ENCODE data around the gene DPY19L3. TPM values are rescaled to one million over a fixed set of nuclear protein-coding genes. Genes with fewer than 3 reads are reported as not detected.
"Not testable (repeated sequence)": the region's sequence is repeated elsewhere in the genome, so short reads cannot be mapped to it uniquely, and the experiment has no call there.

The DPY19L3 gene
- total RNA-seq, 4 donors from 2014 or later, result 20.8 to 43.8 (median 34.7) TPM

GRCh38 chr19:32498648-32499200, 93.2 kb downstream of the DPY19L3 start:
- ATAC-seq (ENCODE audit: low FRiP score) (no peak), DNase-seq (ENCODE audit: low spot score) (no peak)
- TF ChIP-seq CTCF (IDR thresholded peaks at IDR 0.05), result no peak

GRCh38 chr19:32512498-32512897, 106.9 kb downstream of the DPY19L3 start:
- ATAC-seq (ENCODE audit: low FRiP score), result not testable (repeated sequence)

GRCh38 chr19:32519023-32519422, 113.5 kb downstream of the DPY19L3 start:
- TF ChIP-seq CTCF (IDR thresholded peaks at IDR 0.05), result no peak
- no peak for DNase-seq (ENCODE audit: low spot score)
- ATAC-seq (ENCODE audit: low FRiP score), result no peak

More at GRCh38 chr19:32512498-32512897, 106.9 kb downstream of the DPY19L3 start:
- DNase-seq (ENCODE audit: low spot score), result not testable (repeated sequence)

GRCh38 chr19:32522967-32523366, 117.4 kb downstream of the DPY19L3 start:
- ATAC-seq (ENCODE audit: low FRiP score), result no peak
- TF ChIP-seq CTCF (IDR thresholded peaks at IDR 0.05), result no peak
- DNase-seq (ENCODE audit: low spot score), result no peak

GRCh38 chr19:32526895-32527294, 121.3 kb downstream of the DPY19L3 start:
- TF ChIP-seq CTCF (IDR thresholded peaks at IDR 0.05), result no peak
- no peak for DNase-seq (ENCODE audit: low spot score)
- no peak for ATAC-seq (ENCODE audit: low FRiP score)

GRCh38 chr19:32530773-32531172, 125.2 kb downstream of the DPY19L3 start:
- no peak for DNase-seq (ENCODE audit: low spot score)
- ATAC-seq (ENCODE audit: low FRiP score), result no peak
- no peak for TF ChIP-seq CTCF (IDR thresholded peaks at IDR 0.05)

- no peak for TF ChIP-seq CTCF (IDR thresholded peaks at IDR 0.05)
- DNase-seq (ENCODE audit: low spot score) (no peak), ATAC-seq (ENCODE audit: low FRiP score) (no peak)
These were observed 126.7 kb downstream of the DPY19L3 start for GRCh38 chr19:32532233-32532632.

Other genes starting within 250 kb of the DPY19L3 start
- 10 to 100 TPM; 12.2 to 29.6 (median 16.1) TPM for gene ZNF507, start 60.2 kb upstream of the DPY19L3 start, total RNA-seq
- gene PDCD5, start 175.4 kb downstream of the DPY19L3 start, total RNA-seq, result 100 to 1,000 TPM in 1 of 4 donors, 10 to 100 TPM in 3; 75.2 to 118 (median 97.3) TPM

All from omental fat pad (tissue), 4 donors.